Fibroblast of skin of right biceps (primary cell): ENCODE data around the gene ERGIC1.

Source experiments
- DNase-seq: peaks from one replicate; pipeline ENCODE4 v3.0.0-alpha.2; 2013

ERGIC1 gene

GRCh38 chr5:172990776-172991175 is 156.7 kb downstream of the ERGIC1 start:
- DNase-seq, result no peak

DNA sequence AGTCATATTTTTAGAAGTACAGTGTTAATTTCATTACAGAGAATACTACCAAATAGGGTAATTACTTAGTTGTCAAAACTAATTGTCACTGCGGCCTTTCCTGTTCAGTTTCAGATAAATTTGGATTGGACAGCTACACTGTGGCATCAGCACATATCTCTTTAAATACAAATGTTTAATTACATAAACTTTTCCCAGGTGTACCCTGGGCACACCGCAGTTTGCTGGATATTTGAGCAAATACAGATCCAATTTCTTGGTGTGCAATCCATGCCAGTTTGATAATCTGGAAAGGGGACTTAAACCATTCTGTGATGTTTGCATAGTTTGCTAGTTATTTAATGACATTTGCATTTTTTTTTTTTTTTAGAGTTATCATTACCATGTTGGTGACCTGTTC is 160.4 kb downstream of the ERGIC1 start:
- DNase-seq, result no peak

DNA sequence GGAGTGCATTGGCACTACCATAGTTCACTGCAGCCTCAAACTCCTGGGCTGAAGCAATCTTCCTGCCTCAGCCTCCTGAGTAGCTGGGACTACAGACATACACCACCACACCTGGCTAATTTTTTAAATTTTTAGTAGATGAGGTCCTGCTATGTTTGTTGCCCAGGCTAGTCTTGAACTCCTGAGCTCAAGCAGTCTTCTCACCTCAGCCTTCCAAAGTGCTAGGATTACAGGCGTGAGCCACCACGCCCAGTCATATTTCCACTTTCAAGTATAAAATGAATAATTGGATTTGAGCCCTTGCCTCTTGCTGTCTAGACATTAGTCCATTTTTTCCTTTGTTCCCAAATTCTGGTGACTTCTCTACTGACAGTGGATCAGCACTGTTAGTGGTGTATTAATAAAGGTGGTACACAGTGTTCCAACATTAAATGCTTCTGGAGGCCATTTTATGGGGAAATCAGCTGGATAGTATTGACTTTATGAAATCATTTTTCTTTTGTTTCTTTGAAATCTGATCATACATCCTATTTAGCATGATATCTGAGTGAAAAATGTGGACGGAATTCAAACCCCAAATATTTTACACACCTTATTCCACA is 165.4 kb downstream of the ERGIC1 start:
- DNase-seq, result no peak

DNA sequence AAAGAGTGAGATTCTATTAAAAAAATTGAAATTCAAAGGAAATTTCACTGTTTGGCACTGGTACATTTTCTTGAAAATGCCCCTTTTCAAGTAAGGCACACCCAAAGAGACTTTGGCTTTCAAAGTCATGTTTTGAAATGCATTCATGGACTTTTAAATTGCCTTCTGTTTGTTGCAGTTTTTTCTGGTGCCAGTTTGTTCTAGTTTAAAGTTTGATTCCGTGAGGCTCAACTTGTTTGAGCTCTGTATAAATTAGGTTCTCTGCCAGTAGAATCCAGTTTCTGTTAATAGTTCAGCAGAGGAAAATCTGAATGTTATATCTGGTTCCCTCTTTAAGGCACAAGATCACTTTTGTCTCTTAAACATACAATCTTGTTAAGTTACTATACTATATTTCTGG is 165.9 kb downstream of the ERGIC1 start:
- no peak for DNase-seq

DNA sequence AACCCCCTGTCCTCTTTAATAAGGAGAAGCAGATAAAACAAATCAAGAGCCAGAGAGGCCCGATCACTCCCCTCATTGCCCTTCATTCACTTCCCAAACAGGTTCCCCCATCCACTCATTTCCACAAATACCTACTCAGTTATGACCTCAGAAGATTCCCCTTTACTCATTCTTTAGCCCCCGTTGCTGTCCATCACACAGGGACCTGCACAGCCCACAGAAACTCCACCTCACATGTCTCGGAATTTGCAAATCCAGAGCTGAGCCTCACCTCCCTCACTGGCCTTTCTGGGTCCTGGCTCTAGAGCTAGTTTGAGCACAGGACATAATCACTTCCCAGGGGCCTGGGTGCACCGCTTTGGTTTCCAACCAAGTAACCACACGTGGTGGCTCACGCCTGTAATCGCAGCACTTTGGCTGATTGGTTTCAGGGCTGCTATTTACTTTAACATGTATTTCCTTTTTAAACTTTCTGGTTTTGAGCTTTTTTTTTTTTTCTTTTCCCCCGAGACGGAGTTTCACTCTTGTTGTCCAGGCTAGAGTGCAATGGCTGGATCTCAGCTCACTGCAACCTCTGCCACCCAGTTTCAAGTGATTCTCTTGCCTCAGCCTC is 167.3 kb downstream of the ERGIC1 start:
- no peak for DNase-seq
